Stimulated activated memory B cell treated with anti-CD40 and anti-IgM and Interleukin-4, amounts not matched to agents 10 μg/mL and 1 μg/mL and 100 μg/mL, for 72 hours (primary cell): ENCODE data around the gene ALDOC.

Source experiments
- ATAC-seq: fragments of 150-1000 bp; cut with Tn5 transposase; 2 replicates; pipeline ENCODE4 v1.10.0; 2021
- H3K27ac Mint-ChIP-seq: one replicate; pipeline ENCODE4 v1.8.0; 2022; ENCODE audit warnings: mild to moderate bottlenecking, mixed read lengths
- H3K27me3 Mint-ChIP-seq: one replicate; pipeline ENCODE4 v1.8.0; 2022; ENCODE audit warnings: mixed read lengths
- H3K36me3 Mint-ChIP-seq: one replicate; pipeline ENCODE4 v1.8.0; 2022; ENCODE audit warnings: mixed read lengths
- H3K4me1 Mint-ChIP-seq: one replicate; pipeline ENCODE4 v1.8.0; 2022; ENCODE audit warnings: mixed read lengths
- H3K4me3 Mint-ChIP-seq: one replicate; pipeline ENCODE4 v1.8.0; 2022; ENCODE audit warnings: mild to moderate bottlenecking, moderate library complexity, mixed read lengths
- H3K9me3 Mint-ChIP-seq: one replicate; pipeline ENCODE4 v1.8.0; 2022; ENCODE audit warnings: mixed read lengths

Gene ALDOC

DNA sequence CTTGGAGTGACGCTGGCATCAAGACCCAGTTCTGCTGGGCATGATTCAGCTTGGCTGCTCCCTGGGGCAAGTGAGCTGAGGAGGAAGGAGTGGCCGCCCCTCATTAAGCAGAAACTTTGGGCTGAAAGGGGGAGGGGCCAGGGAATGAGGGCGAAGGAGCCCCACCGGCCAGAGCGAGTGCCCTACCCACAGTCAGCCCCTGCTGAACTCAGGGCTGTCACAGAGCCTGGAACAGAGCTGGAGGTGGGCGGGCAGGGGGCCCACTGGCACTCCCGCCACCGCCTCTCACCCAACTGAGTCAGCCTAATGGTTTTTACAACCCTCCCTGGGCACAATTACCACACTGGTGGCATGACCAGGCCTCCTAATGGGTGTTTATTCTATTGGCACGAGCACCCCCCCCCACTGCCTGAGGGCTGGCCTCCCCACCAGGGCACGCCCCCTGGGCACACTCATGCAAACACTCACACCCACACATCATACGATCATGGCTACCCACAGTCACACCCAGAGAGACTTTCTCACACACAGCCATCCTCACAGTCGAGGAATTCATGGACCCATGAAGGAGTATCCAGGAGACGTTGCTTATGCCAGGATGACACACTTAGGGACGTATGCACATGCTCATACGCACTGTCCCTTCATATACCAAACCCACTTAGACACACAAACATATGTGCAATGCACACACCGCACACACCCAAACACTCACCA is 43.4 kb downstream of the ALDOC start:
- Mint-ChIP-seq H3K36me3 (no peaks in the 10 kb centered on the region), H3K9me3 (no peaks in the 10 kb centered on the region), H3K27me3 (no peaks in the 10 kb centered on the region), H3K4me3 (no peak overlapping the region), H3K27ac (no peak overlapping the region), H3K4me1 (no peaks in the 10 kb centered on the region)
- ATAC-seq: no peak

DNA sequence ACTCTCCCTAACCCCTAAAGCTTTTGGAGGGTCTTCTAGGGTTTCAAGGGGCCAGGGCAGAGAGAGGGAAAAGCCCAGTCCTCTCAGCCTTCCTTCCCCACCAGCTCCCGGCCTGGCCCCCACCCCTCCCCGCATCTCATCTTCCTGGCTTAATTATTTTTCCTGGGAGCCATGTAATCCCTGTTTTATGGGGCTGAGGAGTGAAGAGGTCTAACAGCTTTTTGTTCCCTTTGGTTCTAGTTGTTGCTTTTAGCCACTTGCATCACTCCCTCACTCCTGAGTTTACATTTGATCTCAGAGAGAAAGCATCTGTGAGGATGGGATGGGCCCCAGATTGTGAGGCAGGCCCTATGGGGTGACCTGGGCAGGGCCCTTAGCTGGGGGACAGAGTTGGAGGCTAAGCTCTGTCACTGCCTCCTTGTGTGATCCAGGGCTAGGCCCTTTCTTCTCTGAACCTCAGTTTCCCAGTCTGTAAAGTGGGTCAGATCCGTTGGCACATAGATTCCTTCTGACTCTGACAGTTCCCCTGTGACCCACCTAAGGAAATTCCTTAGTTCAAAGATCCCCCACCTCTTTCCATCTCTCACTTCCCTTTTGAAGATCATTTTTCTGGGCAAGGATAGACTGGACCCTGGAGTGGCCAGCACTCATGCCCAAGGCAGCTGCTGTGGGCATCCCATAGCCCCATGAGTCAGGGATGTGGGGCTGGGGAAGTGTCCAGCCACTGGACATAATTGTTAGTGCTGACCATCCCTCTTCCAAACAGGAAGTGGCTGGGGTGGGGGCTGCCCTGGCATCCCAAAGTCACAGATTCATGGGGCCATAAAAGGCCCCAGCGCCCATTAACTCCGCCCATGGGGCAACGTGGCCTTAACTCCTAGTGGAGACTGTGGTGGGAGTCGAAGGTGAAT is 44.4 kb downstream of the ALDOC start:
- ATAC-seq: no peak
- H3K9me3 Mint-ChIP-seq: no peaks in the 10 kb centered on the region
- H3K36me3 Mint-ChIP-seq: no peaks in the 10 kb centered on the region
- no peaks in the 10 kb centered on the region for H3K27me3 Mint-ChIP-seq
- no peaks in the 10 kb centered on the region for H3K4me1 Mint-ChIP-seq
- no peak overlapping the region for H3K4me3 Mint-ChIP-seq
- no peak overlapping the region for H3K27ac Mint-ChIP-seq

DNA sequence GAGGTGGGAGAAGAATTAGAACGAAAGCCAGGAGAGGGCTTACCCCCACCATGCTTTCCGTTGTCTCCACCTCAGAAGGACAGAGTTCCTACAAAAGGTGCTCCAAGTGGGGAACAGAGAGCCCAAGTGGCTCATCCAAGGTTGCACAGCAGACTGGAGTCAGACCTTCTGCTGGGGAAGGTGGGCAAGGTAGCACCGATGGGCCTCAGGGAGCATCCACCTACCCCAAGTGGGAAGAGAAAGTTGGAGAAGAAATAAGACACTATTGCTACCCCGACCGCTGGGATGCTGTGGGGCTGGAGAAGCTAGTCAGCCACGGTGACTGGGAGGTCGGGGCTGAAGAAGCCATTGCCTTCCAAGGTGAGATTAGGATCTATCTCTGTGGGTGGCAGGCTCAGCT is 45.8 kb downstream of the ALDOC start:
- Mint-ChIP-seq H3K27me3 (no peaks in the 10 kb centered on the region), H3K27ac (no peak overlapping the region), H3K9me3 (no peaks in the 10 kb centered on the region), H3K4me1 (no peaks in the 10 kb centered on the region), H3K36me3 (no peaks in the 10 kb centered on the region), H3K4me3 (no peak overlapping the region)
- ATAC-seq: no peak

DNA sequence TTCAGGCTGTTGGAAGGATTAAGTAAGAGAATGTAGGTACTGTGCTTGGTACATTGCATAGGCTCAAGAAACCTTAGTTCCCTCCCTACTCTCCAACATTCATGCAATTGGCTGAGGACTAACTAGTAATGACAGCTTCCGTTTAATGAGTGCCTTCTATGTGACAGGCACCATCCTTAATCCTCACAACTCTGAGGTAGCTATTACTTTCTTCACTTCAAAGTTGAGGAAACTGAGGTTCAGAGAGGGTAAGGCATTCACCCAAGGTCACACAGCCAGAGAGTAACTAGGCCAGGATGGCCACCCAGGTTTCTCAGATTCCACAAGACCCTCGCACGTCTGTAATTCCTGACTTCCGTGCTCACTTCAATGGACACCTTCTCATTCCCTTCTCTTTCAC is 46.4 kb downstream of the ALDOC start:
- H3K4me1 Mint-ChIP-seq: no peaks in the 10 kb centered on the region
- no peak overlapping the region for H3K27ac Mint-ChIP-seq
- no peaks in the 10 kb centered on the region for H3K9me3 Mint-ChIP-seq
- no peak overlapping the region for H3K4me3 Mint-ChIP-seq
- ATAC-seq: no peak
- H3K36me3 Mint-ChIP-seq: no peaks in the 10 kb centered on the region
- H3K27me3 Mint-ChIP-seq: no peaks in the 10 kb centered on the region

DNA sequence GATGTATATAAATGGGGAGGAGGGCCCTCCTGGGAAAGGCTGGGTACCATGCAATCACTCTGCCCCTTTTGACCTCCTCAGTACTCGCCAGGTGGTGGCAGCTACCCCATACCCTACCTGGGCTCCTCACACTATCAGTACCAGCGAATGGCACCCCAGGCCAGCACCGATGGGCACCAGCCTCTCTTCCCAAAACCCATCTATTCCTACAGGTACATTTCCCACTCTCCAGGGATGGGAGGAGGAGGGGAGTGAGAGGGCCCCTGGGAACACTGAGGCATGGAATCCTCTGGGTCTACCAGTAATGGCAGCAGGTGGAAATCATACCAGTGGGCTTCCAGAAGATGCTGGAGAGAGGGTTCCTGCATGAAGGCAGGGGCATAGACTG is 47.7 kb downstream of the ALDOC start:
- no peak for ATAC-seq
- no peaks in the 10 kb centered on the region for H3K4me1 Mint-ChIP-seq
- no peak overlapping the region for H3K4me3 Mint-ChIP-seq
- H3K27ac Mint-ChIP-seq: no peak overlapping the region
- H3K27me3 Mint-ChIP-seq: no peaks in the 10 kb centered on the region
- no peaks in the 10 kb centered on the region for H3K9me3 Mint-ChIP-seq
- H3K36me3 Mint-ChIP-seq: no peaks in the 10 kb centered on the region

DNA sequence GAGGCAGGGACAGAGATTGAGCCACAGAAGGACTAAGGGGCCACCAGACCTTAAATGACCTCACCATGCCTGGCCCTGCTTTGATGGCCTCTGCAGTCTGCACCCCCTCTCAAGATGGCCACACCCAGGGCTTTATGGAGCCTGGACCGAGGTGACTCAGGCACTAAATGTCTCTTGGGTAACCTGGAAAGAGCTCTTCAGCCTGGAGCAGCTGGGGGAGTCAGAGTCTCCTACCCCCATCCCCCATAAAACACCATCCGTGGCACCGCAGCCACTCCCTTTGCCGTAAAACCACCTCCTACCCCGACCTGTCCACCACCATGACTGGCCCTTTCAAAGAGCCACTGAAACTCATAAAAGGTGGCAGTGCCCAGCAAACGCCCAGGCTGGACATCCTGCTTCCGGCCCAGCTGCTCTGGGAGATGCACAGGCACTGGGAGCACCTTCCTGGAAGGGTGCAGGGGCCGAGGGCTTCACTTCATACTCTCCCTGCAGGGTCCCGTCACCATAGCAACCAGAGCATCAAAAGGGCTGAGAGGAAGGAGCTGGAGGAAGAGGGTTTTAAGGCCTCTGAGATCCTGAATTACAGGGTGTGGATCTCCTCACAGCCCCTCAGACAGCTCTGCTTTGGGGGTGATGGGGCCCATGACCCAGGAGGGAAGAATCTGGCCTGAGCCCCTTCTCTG is 48.2 kb downstream of the ALDOC start:
- Mint-ChIP-seq H3K36me3 (no peaks in the 10 kb centered on the region), H3K9me3 (no peaks in the 10 kb centered on the region), H3K4me3 (no peak overlapping the region), H3K27ac (no peak overlapping the region), H3K27me3 (no peaks in the 10 kb centered on the region), H3K4me1 (no peaks in the 10 kb centered on the region)
- no peak for ATAC-seq

DNA sequence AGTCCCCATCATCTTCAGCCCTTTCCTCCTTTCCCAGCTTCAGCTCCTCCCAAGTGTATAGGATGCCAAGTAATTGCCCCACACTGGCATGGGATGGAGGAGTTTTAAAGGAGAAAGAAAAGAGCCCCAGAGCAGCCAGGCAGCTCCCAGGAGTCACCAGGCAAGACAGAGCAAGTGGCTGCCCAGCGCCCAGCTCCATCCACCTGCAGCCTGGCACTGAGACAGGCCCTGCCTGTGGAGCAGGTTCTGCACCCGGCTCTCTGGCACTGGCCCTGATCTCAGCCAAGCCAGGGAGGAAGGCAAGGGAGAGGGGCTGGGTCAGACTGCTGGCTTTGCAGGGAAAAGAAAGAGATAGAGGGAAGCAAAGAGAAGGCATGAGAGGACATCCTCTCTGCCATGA is 48.8 kb downstream of the ALDOC start:
- no peaks in the 10 kb centered on the region for H3K4me1 Mint-ChIP-seq
- no peak overlapping the region for H3K4me3 Mint-ChIP-seq
- no peaks in the 10 kb centered on the region for H3K27me3 Mint-ChIP-seq
- H3K36me3 Mint-ChIP-seq: no peaks in the 10 kb centered on the region
- no peaks in the 10 kb centered on the region for H3K9me3 Mint-ChIP-seq
- H3K27ac Mint-ChIP-seq: no peak overlapping the region
- ATAC-seq: no peak

DNA sequence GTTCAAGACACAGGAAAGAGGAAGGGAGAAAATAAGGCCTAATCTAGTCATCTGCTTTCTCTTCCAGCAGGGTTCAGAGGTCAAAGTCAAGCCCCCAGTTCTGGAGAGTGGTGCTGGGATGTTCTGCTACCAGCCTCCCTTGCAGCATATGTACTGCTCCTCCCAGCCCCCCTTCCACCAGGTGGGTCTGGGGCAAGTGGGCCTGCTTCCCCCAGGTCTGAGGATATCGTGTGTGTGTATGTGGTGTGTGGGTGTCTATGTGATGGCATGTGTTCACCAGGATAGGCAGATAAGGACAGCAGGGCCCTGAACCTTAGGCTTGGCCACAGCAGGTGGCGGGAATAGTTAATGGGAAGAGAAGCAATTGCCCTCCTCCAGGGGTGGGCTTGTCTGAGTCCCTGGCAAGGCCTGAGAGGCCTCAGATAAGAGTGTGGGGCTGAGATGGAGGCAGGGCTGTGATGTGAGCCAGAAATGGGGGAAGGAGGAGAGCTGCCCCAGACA is 49.5 kb downstream of the ALDOC start:
- Mint-ChIP-seq H3K9me3 (no peaks in the 10 kb centered on the region), H3K27me3 (no peaks in the 10 kb centered on the region), H3K36me3 (no peaks in the 10 kb centered on the region), H3K4me3 (no peak overlapping the region), H3K27ac (no peak overlapping the region), H3K4me1 (no peaks in the 10 kb centered on the region)
- no peak for ATAC-seq

DNA sequence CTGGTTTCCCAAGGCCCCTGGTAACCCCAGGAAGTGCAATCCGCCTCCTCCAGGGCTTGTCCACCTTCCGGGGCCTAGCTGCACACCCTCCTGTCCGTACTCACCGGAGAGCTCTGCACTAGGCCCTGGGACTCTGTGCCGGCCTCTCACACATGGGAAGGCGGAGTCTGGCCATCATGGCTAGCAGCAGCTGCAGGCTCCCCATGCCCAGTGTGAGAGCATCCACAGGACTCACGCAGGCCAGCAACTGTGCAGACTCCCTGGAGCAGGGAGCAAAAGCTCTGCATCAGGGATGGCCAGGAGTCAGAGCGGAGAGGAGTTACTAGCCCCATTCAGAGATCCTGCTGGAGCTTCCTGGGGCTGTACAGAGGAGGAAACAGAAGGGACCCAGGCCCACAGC is 50.3 kb downstream of the ALDOC start:
- H3K4me1 Mint-ChIP-seq: no peaks in the 10 kb centered on the region
- ATAC-seq: no peak
- H3K9me3 Mint-ChIP-seq: no peaks in the 10 kb centered on the region
- H3K27ac Mint-ChIP-seq: no peak overlapping the region
- no peaks in the 10 kb centered on the region for H3K36me3 Mint-ChIP-seq
- H3K27me3 Mint-ChIP-seq: no peaks in the 10 kb centered on the region
- H3K4me3 Mint-ChIP-seq: no peak overlapping the region

DNA sequence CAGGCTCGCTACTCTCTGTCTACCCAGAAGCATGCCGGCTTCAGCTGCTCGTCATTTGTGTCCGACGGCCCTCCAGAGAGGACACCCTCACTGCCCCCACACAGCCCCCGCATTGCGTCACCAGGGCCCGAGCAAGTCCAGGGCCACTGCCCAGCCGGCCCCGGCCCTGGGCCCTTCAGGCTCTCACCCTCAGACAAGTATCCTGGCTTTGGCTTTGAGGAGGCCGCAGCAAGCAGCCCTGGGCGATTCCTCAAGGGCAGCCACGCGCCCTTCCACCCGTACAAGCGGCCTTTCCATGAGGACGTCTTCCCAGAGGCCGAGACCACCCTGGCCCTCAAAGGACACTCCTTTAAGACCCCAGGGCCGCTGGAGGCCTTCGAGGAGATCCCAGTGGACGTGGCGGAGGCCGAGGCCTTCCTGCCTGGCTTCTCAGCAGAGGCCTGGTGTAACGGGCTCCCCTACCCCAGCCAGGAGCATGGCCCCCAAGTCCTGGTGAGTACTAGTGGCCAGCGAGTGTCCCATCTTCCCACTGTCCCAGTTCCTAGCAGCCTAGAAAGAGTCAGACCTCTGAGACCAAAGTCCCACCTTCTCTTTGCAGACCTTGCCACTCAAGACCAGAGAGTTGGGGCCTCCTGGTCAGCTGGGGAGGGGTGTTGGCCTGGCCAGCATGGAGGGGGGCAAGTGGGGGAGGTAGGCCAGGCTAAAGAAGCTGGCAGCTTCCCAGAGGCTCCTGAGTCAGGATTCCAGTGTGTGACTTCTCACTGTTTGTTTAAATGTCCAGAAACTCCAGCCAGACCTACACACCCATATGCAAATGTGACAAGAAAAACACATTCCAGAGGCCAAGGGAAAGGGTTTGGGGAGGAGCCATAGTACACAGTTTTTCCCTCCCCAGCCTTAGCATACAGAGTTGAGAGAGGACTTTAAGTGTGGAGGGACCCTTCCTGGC is 51.9 kb downstream of the ALDOC start:
- no peak for ATAC-seq
- H3K27me3 Mint-ChIP-seq: no peaks in the 10 kb centered on the region
- no peaks in the 10 kb centered on the region for H3K4me1 Mint-ChIP-seq
- no peak overlapping the region for H3K27ac Mint-ChIP-seq
- H3K9me3 Mint-ChIP-seq: no peaks in the 10 kb centered on the region
- H3K36me3 Mint-ChIP-seq: no peaks in the 10 kb centered on the region
- no peak overlapping the region for H3K4me3 Mint-ChIP-seq

DNA sequence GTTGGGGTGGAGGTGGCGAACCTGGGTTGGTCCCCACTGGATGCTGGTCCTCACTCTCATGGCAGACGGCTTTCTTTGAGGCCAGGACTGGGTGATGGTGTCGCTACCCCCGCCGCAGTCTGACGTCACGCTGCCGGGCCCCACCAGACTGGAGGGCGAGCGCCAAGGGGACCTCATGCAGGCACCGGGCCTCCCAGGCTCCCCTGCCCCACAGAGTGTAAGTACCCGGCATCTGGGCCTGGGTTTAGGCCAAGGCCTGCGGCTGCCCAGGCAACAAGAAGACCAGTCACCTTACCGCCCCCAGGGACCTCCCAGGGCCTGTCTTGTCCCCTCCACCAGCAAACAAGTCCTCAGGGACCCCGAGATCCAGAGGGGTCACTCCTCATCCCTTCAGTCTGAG is 52.8 kb downstream of the ALDOC start:
- no peak overlapping the region for H3K27ac Mint-ChIP-seq
- no peak overlapping the region for H3K4me3 Mint-ChIP-seq
- no peaks in the 10 kb centered on the region for H3K4me1 Mint-ChIP-seq
- H3K27me3 Mint-ChIP-seq: no peaks in the 10 kb centered on the region
- no peaks in the 10 kb centered on the region for H3K36me3 Mint-ChIP-seq
- H3K9me3 Mint-ChIP-seq: no peaks in the 10 kb centered on the region
- ATAC-seq: peak; percentile 9

DNA sequence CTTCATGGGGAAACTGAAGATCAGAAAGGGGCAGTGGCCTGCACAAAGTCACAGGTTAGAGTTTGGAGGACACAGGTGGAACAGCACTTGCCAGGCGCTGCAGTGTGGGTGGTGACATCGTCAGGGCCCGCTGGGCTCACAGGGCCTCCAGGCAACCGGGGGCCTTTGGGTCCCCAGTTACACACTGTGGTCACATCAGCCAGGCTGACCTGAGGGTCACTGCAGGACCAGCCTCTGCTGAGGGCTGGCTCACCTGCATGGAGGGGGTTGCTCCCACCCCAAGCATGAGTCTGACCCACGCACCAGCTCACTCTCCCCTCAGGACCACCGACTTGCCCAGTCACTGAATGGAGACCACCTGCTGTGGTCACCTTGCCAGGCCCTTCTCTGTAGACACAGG is 53.5 kb downstream of the ALDOC start:
- no peak overlapping the region for H3K4me3 Mint-ChIP-seq
- H3K27me3 Mint-ChIP-seq: no peaks in the 10 kb centered on the region
- ATAC-seq: no peak

More for the DNA sequence above, 53.5 kb downstream of the ALDOC start:
- Mint-ChIP-seq H3K27ac (no peak overlapping the region), H3K36me3 (no peaks in the 10 kb centered on the region), H3K9me3 (no peaks in the 10 kb centered on the region), H3K4me1 (peaks cover 3% of the 10 kb centered on the region)
